GM06990 (cell line): ENCODE data around the gene ATP1A1.

Experiments
- DNase-seq: peaks from one replicate; pipeline ENCODE4 v3.0.0-alpha.2; 2011; ENCODE audit not compliant: insufficient read length; ENCODE audit errors: extremely low read depth
- H3K27me3 ChIP-seq: replicated peaks from 2 replicates; pipeline ENCODE4 v1.6.0; 2011; ENCODE audit warnings: low read length; ENCODE audit not compliant: control insufficient read depth, insufficient read depth
- H3K36me3 ChIP-seq: 2 replicates; pipeline ENCODE4 v1.5.1; 2011; ENCODE audit warnings: low read length; ENCODE audit not compliant: control insufficient read depth, insufficient read depth
- H3K4me3 ChIP-seq: replicated peaks from 2 replicates; pipeline ENCODE4 v1.5.1; 2011; ENCODE audit warnings: low read depth, mild to moderate bottlenecking, control low read depth, low read length
- CTCF ChIP-seq: IDR thresholded peaks from 2 replicates; pipeline ENCODE4 v1.5.1; 2011; ENCODE audit warnings: low read length, control low read depth, mild to moderate bottlenecking, inconsistent platforms; ENCODE audit not compliant: insufficient read depth, poor library complexity, severe bottlenecking

ATP1A1 gene

GRCh38 chr1:116434849-116435248, 61.8 kb downstream of the ATP1A1 start:
- Histone ChIP-seq H3K27me3 (no peaks in the 10 kb centered on the region; the same call in 1 of the 2 replicates), H3K4me3 (no peak overlapping the region), H3K36me3 (no peaks in the 10 kb centered on the region)
- no peak for DNase-seq
- no peak for TF ChIP-seq CTCF

GRCh38 chr1:116435806-116436610, 63.0 kb downstream of the ATP1A1 start:
- Histone ChIP-seq H3K27me3 (no peaks in the 10 kb centered on the region), H3K36me3 (no peaks in the 10 kb centered on the region), H3K4me3 (no peak overlapping the region)
- DNase-seq = no peak
- no peak for TF ChIP-seq CTCF

- Histone ChIP-seq H3K4me3 (no peak overlapping the region), H3K36me3 (no peaks in the 10 kb centered on the region), H3K27me3 (no peaks in the 10 kb centered on the region)
- TF ChIP-seq CTCF = no peak
- DNase-seq = no peak
Measured at GRCh38 chr1:116436611-116436970, 63.5 kb downstream of the ATP1A1 start.

GRCh38 chr1:116439701-116440100, 66.7 kb downstream of the ATP1A1 start:
- TF ChIP-seq CTCF = no peak
- no peak for DNase-seq
- Histone ChIP-seq H3K4me3 (no peak overlapping the region), H3K27me3 (no peaks in the 10 kb centered on the region), H3K36me3 (no peaks in the 10 kb centered on the region)

- Histone ChIP-seq H3K27me3 (no peaks in the 10 kb centered on the region), H3K36me3 (no peaks in the 10 kb centered on the region), H3K4me3 (no peak overlapping the region)
- DNase-seq = no peak
- no peak for TF ChIP-seq CTCF
Measured at GRCh38 chr1:116440731-116441130, 67.7 kb downstream of the ATP1A1 start.
